Panc1 (cell line): ENCODE measurements around the gene RRM1. TPM values are rescaled to one million over a fixed set of nuclear protein-coding genes. Genes with fewer than 3 reads are reported as not detected.

Source experiments
- ATAC-seq: fragments of 200-7000 bp; cut with Tn5 transposase; 2 replicates; pipeline ENCODE4 v1.9.1; 2020; ENCODE audit warnings: mild to moderate bottlenecking, moderate library complexity
- BruUV-seq: library from RNA; stranded (reverse); fragments of 400-500 nt; replicated peaks from 2 replicates; lab custom pipeline; 2021; lab: Mats Ljungman, UMichigan
- CTCF ChIA-PET: fragments of 300-600 bp; sonication (Branson Sonifier 250); formaldehyde crosslinking; loops from one replicate; lab custom pipeline; 2022; ENCODE audit warnings: antibody characterized with exemption; lab: Charles Lee
- POLR2A ChIA-PET: fragments of 300-600 bp; sonication (Branson Sonifier 250); formaldehyde crosslinking; loops from one replicate; lab custom pipeline; 2022; ENCODE audit warnings: antibody characterized with exemption; lab: Charles Lee
- DNase-seq: peaks from one replicate; pipeline ENCODE4 v3.0.0-alpha.2; 2010; ENCODE audit warnings: low read depth, low spot score
- H3K27ac ChIP-seq: 2 replicates; pipeline ENCODE4 v1.5.1; 2011; ENCODE audit warnings: mild to moderate bottlenecking, low read length, inconsistent platforms
- H3K27me3 ChIP-seq: fragments of 200-500 bp; sonication (Bioruptor generic); 2 replicates; pipeline ENCODE4 v1.6.0; 2014; ENCODE audit warnings: low read length, inconsistent platforms; ENCODE audit not compliant: control insufficient read depth, insufficient read depth
- H3K36me3 ChIP-seq: fragments of 200-500 bp; sonication (Bioruptor generic); 2 replicates; pipeline ENCODE4 v1.5.1; 2014; ENCODE audit warnings: inconsistent platforms, mild to moderate bottlenecking, low read length, moderate library complexity; ENCODE audit not compliant: control insufficient read depth, insufficient read depth
- H3K4me1 ChIP-seq: 2 replicates; pipeline ENCODE4 v1.5.1; 2011; ENCODE audit warnings: inconsistent platforms, mild to moderate bottlenecking, low read length, moderate library complexity; ENCODE audit not compliant: control insufficient read depth, insufficient read depth
- H3K4me3 ChIP-seq, 2 experiments: 2 replicates each; pipeline ENCODE4 v1.5.1; 2011 to 2012; ENCODE audit warnings: low read depth in 2 of 2, low read length in 2 of 2, mild to moderate bottlenecking in 2 of 2, inconsistent platforms in 1 of 2, moderate library complexity in 1 of 2
- H3K9me3 ChIP-seq: fragments of 200-500 bp; sonication (Bioruptor generic); 2 replicates; pipeline ENCODE4 v1.5.1; 2014; ENCODE audit warnings: low read depth, mild to moderate bottlenecking, inconsistent platforms, low read length, moderate library complexity; ENCODE audit not compliant: control insufficient read depth, insufficient read depth
- CTCF ChIP-seq: fragments of 450-650 bp; IDR thresholded peaks from 2 replicates; pipeline ENCODE4 v1.5.1; 2017; ENCODE audit warnings: mild to moderate bottlenecking
- POLR2AphosphoS5 ChIP-seq: IDR thresholded peaks from 2 replicates; pipeline ENCODE4 v1.6.1; 2012; ENCODE audit warnings: mild to moderate bottlenecking, low read depth, low read length, moderate library complexity
- REST ChIP-seq, 2 experiments: IDR thresholded peaks; 2 replicates each; pipeline ENCODE4 v1.6.1; 2011 to 2012; ENCODE audit warnings: low read depth in 2 of 2, control low read depth in 1 of 2, low read length in 1 of 2, mild to moderate bottlenecking in 1 of 2, moderate library complexity in 1 of 2; ENCODE audit not compliant: insufficient read depth in 1 of 2
- SIN3A ChIP-seq: IDR thresholded peaks from 2 replicates; pipeline ENCODE4 v1.6.1; 2012; ENCODE audit warnings: low read depth, mild to moderate bottlenecking, low read length, moderate library complexity, borderline replicate concordance; ENCODE audit not compliant: insufficient read depth
- TCF7L2 ChIP-seq: IDR thresholded peaks from 2 replicates; pipeline ENCODE4 v1.6.1; 2011; ENCODE audit warnings: mild to moderate bottlenecking, low read depth, low read length, inconsistent platforms
- in situ Hi-C: cut with HindIII; loops from 2 replicates; pipeline ENCODE4 v1.10.0; 2016; ENCODE audit warnings: low sequenced_read_pairs, low pct_unique_long_range_greater_than_20kb
- intact Hi-C: fragments of 100-400 bp; cut with micrococcal nuclease; formaldehyde crosslinking; loops from one replicate; pipeline ENCODE4 v1.10.0; 2022; ENCODE audit not compliant: unreplicated experiment
- total RNA-seq: library from RNA; stranded (reverse); gene quantifications from one replicate; pipeline ENCODE4 v1.2.1, GENCODE V29; 2021; ENCODE audit not compliant: unreplicated experiment

RRM1 gene
- total RNA-seq, 1 experiment from 2014 or later, result 143 TPM

- H3K27me3 ChIP-seq, result no peaks in the 10 kb centered on the region
- no peak overlapping the region for H3K27ac ChIP-seq
- ChIA-PET POLR2A (no interaction called here), CTCF (no interaction called here)
- H3K9me3 ChIP-seq, result no peaks in the 10 kb centered on the region
- peaks cover 40% of the 10 kb centered on the region for H3K36me3 ChIP-seq
- H3K4me1 ChIP-seq, result no peaks in the 10 kb centered on the region
- in situ Hi-C loops, result no loop called here
- no peak for TF ChIP-seq POLR2AphosphoS5
- no peak for TF ChIP-seq CTCF
- no peak for TF ChIP-seq SIN3A
- no peak for TF ChIP-seq TCF7L2
- no peak for TF ChIP-seq REST (IDR thresholded peaks at IDR 0.05; ENCODE audit: insufficient read depth in 1 of 2, low read depth in 2 of 2, low read length in 1 of 2)
- no peak overlapping the region for H3K4me3 ChIP-seq
- ATAC-seq (no peak), DNase-seq (no peak)
- intact Hi-C loops, result no loop called here
- BruUV-seq, result no TSS peak
These were observed 23.5 kb downstream of the RRM1 start for GRCh38 chr11:4118107-4118506.

GRCh38 chr11:4123218-4123617 is 28.6 kb downstream of the RRM1 start:
- Histone ChIP-seq H3K4me1 (no peaks in the 10 kb centered on the region), H3K27ac (no peak overlapping the region), H3K36me3 (peaks cover 46% of the 10 kb centered on the region), H3K4me3 (no peak overlapping the region), H3K27me3 (no peaks in the 10 kb centered on the region), H3K9me3 (no peaks in the 10 kb centered on the region)
- ChIA-PET CTCF (no interaction called here), POLR2A (interaction anchor here (0.7 kb wide), 1 partner anchor 13 kb away, joined by 4 read pairs; no protein-coding TSS in a partner anchor)
- ATAC-seq (no peak), DNase-seq (no peak)
- BruUV-seq, result no TSS peak
- in situ Hi-C loops, result no loop called here
- no peak for TF ChIP-seq POLR2AphosphoS5
- TF ChIP-seq CTCF, result no peak
- no peak for TF ChIP-seq SIN3A
- no peak for TF ChIP-seq REST (IDR thresholded peaks at IDR 0.05; ENCODE audit: insufficient read depth in 1 of 2, low read depth in 2 of 2, low read length in 1 of 2)
- TF ChIP-seq TCF7L2, result no peak
- intact Hi-C loops, result no loop called here
